ENCODE data around the gene KLK15. TPM values are rescaled to one million over a fixed set of nuclear protein-coding genes. Genes with fewer than 3 reads are reported as not detected.

KLK15 gene
- total and polyA plus RNA-seq, 2 of the 8 experiments (the other 6 are each of a cell fraction or from before 2014, with no cell fraction given): not detected

- H3K4me2 ChIP-seq (ENCODE audit: insufficient read depth in 1 of 2, low read depth in 2 of 2, low read length in 2 of 2): no peak overlapping the region
- no peak overlapping the region for H2BK20ac ChIP-seq (ENCODE audit: low read length)
- no peak overlapping the region for H2BK12ac ChIP-seq (ENCODE audit: low read depth, low read length)
- no peaks in the 10 kb centered on the region for H3K36me3 ChIP-seq (ENCODE audit: control insufficient read depth in 2 of 4, insufficient read depth in 4 of 4, low read length in 3 of 4)
- H3K9ac ChIP-seq (replicated peaks in 1 of 4; ENCODE audit: extremely low read depth in 1 of 4, low read depth in 3 of 4, low read length in 3 of 4): no peak overlapping the region
- H3K14ac ChIP-seq (ENCODE audit: insufficient read length): no peak overlapping the region
- H2BK5ac ChIP-seq (ENCODE audit: low read depth, low read length): no peak overlapping the region
- no peak overlapping the region for H3K18ac ChIP-seq (ENCODE audit: extremely low read depth, low read length)
- H4K20me1 ChIP-seq (replicated peaks in 1 of 2; ENCODE audit: control insufficient read depth in 1 of 2, insufficient read depth in 2 of 2, low read length in 2 of 2): no peaks in the 10 kb centered on the region
- no peak overlapping the region for H3K27ac ChIP-seq (ENCODE audit: low read depth, low read length)
- H3K23me2 ChIP-seq (ENCODE audit: low read depth, low read length): peaks cover 6% of the 10 kb centered on the region; the same call in 1 of the 2 replicates
- no peak overlapping the region for H4K5ac ChIP-seq (ENCODE audit: insufficient read length, low read depth, low read length)
- no peaks in the 10 kb centered on the region; a peak in 1 of 4 replicates for H3K9me3 ChIP-seq (ENCODE audit: insufficient read depth in 2 of 2, low read depth in 1 of 2, low read length in 1 of 2)
- no peak overlapping the region for H2BK15ac ChIP-seq (ENCODE audit: low read length)
- H3K79me1 ChIP-seq (ENCODE audit: low read depth, low read length): no peaks in the 10 kb centered on the region
- CTCF ChIA-PET (ENCODE audit: partially characterized antibody): interaction anchor here (1.6 to 1.8 kb wide), 2 partner anchors 9 to 11 kb away, joined by 3 to 6 read pairs; no protein-coding TSS in a partner anchor
- 86% methylated on average over 7 of the region's 7 CpGs; no CpG with 5 or more reads in 1 of the 2 experiments for WGBS, 2 experiments (ENCODE audit: extremely low coverage in 1 of 2, insufficient coverage in 1 of 2, insufficient read length in 1 of 2, insufficient replicate concordance in 2 of 2, low coverage in 1 of 2, low lambda C conversion rate in 2 of 2, missing lambda C conversion rate in 1 of 2)
- H3K4ac ChIP-seq (replicated peaks; ENCODE audit: insufficient read length, low read depth, low read length): no peak overlapping the region
- FAIRE-seq: no peak
- H3K79me2 ChIP-seq (ENCODE audit: control insufficient read depth in 1 of 2, insufficient read depth in 2 of 2, low read length in 2 of 2): no peaks in the 10 kb centered on the region
- H3K4me1 ChIP-seq (replicated peaks in 1 of 4; ENCODE audit: control insufficient read depth in 3 of 4, insufficient read depth in 4 of 4, low read length in 3 of 4): no peaks in the 10 kb centered on the region; a peak in 2 of 7 replicates
- H2AFZ ChIP-seq (ENCODE audit: low read length): no peak overlapping the region
- H3K56ac ChIP-seq (replicated peaks; ENCODE audit: insufficient read length, low read depth, low read length): no peak overlapping the region
- POLR2A ChIA-PET (ENCODE audit: partially characterized antibody): interaction anchor here (1.0 to 2.8 kb wide), 5 partner anchors 26 to 61 kb away, joined by 3 to 13 read pairs (median 6); no protein-coding TSS in a partner anchor
- H3K27me3 ChIP-seq (replicated peaks in 1 of 4; ENCODE audit: control insufficient read depth in 3 of 4, extremely low read depth in 1 of 4, insufficient read depth in 3 of 4, low read length in 3 of 4): peaks cover 0 to 12% (median 3%) of the 10 kb centered on the region in 4 experiments; a peak in 6 of 7 replicates
- TF ChIP-seq TAF1 (IDR thresholded peaks at IDR 0.05; ENCODE audit: low read depth, low read length): no peak
- TF ChIP-seq TEAD4 (IDR thresholded peaks at IDR 0.05; ENCODE audit: low read depth, low read length): no peak
- no peak for TF ChIP-seq RBBP5 (IDR thresholded peaks at IDR 0.05; ENCODE audit: borderline replicate concordance, low read depth, low read length)
- H2BK120ac ChIP-seq (replicated peaks; ENCODE audit: low read depth, low read length): no peak overlapping the region
- no peak overlapping the region for H4K8ac ChIP-seq (ENCODE audit: extremely low read depth, insufficient read depth, low read length)
- H4K91ac ChIP-seq (replicated peaks; ENCODE audit: insufficient read length, low read length): no peak overlapping the region
- no peak overlapping the region for H2AK5ac ChIP-seq (ENCODE audit: low read depth, low read length)
- H3K23ac ChIP-seq (ENCODE audit: insufficient read length): no peak overlapping the region
- no peak for DNase-seq (ENCODE audit: low read depth in 1 of 2, low spot score in 2 of 2)
- no peak overlapping the region for H3K4me3 ChIP-seq (ENCODE audit: extremely low read depth in 1 of 4, insufficient read depth in 2 of 4, low read depth in 3 of 4, low read length in 4 of 4)
Measured at GRCh38 chr19:50831026-50831396, 2.4 kb downstream of the KLK15 start.

All from H1 (cell line).